Chondrocyte (in vitro differentiated cells): ENCODE results near the gene MLPH. TPM values are rescaled to one million over a fixed set of nuclear protein-coding genes. Genes with fewer than 3 reads are reported as not detected.
A peak's percentile ranks its signal among the peaks of the same experiment; 100 is the strongest.

ENCODE experiments used
- DNase-seq: peaks from one replicate; pipeline ENCODE4 v3.0.0; 2021; ENCODE audit warnings: mixed read lengths, low spot score
- H3K27ac Mint-ChIP-seq: one replicate; pipeline ENCODE4 v1.8.0; 2021; ENCODE audit warnings: mild to moderate bottlenecking, moderate library complexity, mixed read lengths; ENCODE audit not compliant: unreplicated experiment
- H3K27me3 Mint-ChIP-seq: 2 replicates; pipeline ENCODE4 v1.8.0; 2021; ENCODE audit warnings: low read depth, mixed read lengths
- H3K36me3 Mint-ChIP-seq: 2 replicates; pipeline ENCODE4 v1.8.0; 2021; ENCODE audit warnings: low read depth, mixed read lengths
- H3K4me1 Mint-ChIP-seq: 2 replicates; pipeline ENCODE4 v1.8.0; 2021; ENCODE audit warnings: low read depth, mild to moderate bottlenecking, mixed read lengths
- H3K4me3 Mint-ChIP-seq: one replicate; pipeline ENCODE4 v1.8.0; 2021; ENCODE audit warnings: mild to moderate bottlenecking, moderate library complexity, mixed read lengths; ENCODE audit not compliant: unreplicated experiment
- H3K9me3 Mint-ChIP-seq: 2 replicates; pipeline ENCODE4 v1.8.0; 2021; ENCODE audit warnings: low read depth, mixed read lengths
- total RNA-seq: library from RNA; stranded (reverse); gene quantifications from 3 replicates; pipeline ENCODE4 v1.2.1, GENCODE V29; 2021
- TF ChIP-seq, protein P1 (sequence below): fragments of 200-600 bp; sonication (generic); IDR thresholded peaks from 2 replicates; pipeline ENCODE4 v1.5.0; 2021; ENCODE audit warnings: antibody characterized with exemption, mild to moderate bottlenecking, moderate library complexity

The MLPH gene
- total RNA-seq, 1 donor from 2014 or later: 6.1 TPM

DNA sequence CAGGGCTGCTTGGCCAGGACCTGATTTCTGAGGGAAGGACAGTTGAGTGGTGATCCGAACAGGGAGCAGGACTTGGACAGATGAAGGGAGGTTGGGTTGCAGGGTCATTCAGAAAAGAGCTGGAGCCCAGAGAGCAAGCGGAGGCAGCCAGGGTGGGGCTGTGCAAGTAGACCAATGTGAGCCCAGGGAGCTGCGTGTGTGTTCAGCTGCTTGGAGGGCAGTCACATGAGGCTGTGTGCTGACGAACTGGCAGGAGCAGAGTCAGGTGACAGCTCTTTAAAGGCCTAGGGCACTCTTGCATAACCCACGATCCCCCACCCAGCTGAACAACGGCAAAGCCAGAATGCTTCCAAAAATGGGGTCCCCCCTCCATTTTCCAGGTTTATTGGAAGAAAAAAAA is 4.6 kb upstream of the MLPH start:
- Mint-ChIP-seq H3K36me3 (no peaks in the 10 kb centered on the region), H3K9me3 (no peaks in the 10 kb centered on the region), H3K4me1 (peaks cover 32% of the 10 kb centered on the region), H3K4me3 (no peak overlapping the region), H3K27me3 (no peaks in the 10 kb centered on the region), H3K27ac (no peak overlapping the region)
- TF ChIP-seq, protein P1, sequence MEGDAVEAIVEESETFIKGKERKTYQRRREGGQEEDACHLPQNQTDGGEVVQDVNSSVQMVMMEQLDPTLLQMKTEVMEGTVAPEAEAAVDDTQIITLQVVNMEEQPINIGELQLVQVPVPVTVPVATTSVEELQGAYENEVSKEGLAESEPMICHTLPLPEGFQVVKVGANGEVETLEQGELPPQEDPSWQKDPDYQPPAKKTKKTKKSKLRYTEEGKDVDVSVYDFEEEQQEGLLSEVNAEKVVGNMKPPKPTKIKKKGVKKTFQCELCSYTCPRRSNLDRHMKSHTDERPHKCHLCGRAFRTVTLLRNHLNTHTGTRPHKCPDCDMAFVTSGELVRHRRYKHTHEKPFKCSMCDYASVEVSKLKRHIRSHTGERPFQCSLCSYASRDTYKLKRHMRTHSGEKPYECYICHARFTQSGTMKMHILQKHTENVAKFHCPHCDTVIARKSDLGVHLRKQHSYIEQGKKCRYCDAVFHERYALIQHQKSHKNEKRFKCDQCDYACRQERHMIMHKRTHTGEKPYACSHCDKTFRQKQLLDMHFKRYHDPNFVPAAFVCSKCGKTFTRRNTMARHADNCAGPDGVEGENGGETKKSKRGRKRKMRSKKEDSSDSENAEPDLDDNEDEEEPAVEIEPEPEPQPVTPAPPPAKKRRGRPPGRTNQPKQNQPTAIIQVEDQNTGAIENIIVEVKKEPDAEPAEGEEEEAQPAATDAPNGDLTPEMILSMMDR: no peak
- no peak for DNase-seq

DNA sequence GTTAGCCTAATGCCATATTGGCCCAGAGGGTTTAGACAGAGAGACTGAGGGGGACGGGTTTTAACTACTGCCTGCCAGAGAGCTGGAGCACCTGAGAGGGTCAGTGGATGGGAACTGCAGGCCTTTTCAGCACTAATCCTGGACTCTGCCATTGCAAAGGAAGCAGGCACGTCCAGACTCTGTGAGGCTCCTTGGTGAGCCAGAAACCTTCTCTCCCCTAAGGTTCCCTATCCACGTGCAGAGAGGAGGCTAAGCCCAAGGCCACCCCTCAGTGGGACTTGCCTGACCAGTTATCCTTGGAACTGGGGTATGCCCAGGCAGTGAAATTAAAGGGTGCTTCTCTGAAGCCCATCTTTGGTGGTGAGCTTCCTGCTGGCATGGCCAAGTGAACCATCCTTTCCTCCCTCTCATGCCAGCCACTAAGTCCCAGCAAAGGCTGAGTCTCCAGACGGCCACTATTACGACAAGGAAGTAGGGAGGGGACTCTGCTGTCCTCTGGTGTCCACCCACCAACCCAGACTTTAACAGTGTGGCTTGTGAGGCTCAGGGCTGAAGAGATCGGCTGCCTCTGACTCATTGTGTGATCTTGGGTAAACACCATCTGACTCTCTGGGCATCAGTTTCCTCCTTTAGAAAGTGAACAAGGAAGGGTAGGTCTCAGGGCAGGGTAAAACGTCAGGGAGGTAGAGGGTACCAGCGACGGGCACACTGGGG is 3.9 kb upstream of the MLPH start:
- Mint-ChIP-seq H3K9me3 (no peaks in the 10 kb centered on the region), H3K27ac (peak overlapping the region; percentile 84), H3K27me3 (no peaks in the 10 kb centered on the region), H3K4me3 (no peak overlapping the region), H3K36me3 (no peaks in the 10 kb centered on the region), H3K4me1 (peaks cover 32% of the 10 kb centered on the region)
- TF ChIP-seq, protein P1: peak; percentile 74
- no peak for DNase-seq

DNA sequence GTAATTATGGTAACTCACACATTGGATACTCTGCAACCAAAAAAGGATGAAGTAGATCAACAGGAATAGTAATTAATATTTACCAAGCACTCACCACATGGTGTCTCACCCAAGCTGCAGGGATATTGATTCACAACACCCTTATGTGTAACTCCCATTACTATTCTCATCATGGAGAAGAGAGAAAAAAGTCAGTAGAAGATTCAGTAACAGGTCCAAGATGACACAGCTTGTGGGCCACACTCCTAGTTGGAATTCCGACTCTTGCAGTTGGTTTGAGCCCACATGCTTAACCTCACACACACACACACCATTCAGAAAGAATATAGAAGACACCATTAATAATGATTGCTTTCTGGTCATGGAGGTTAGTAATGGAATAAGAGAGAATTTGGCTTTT is 1.7 kb upstream of the MLPH start:
- Mint-ChIP-seq H3K27me3 (no peaks in the 10 kb centered on the region), H3K27ac (no peak overlapping the region), H3K36me3 (no peaks in the 10 kb centered on the region), H3K9me3 (no peaks in the 10 kb centered on the region), H3K4me3 (no peak overlapping the region), H3K4me1 (peaks cover 28% of the 10 kb centered on the region)
- DNase-seq: no peak
- TF ChIP-seq, protein P1: no peak

DNA sequence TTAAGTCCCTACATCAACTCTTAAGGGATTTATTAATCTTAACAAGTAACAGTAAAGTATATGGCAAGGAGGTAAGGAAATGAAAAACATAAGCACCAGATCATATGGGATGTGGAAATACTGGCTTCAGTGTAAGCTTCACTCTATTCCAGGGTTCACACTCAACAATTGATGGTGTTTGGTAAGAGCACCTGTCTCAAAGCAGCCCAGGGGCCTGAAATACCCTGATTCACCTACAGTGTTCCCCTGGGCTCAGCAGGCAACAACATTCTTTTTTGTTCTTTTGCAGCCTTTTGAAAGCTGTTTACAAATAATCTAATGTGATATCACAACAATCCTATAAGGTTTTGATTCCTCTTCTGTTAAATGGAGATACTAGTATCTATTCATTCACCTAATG is 1.2 kb upstream of the MLPH start:
- Mint-ChIP-seq H3K27me3 (no peaks in the 10 kb centered on the region), H3K4me3 (peak overlapping the region; percentile 75), H3K4me1 (peaks cover 25% of the 10 kb centered on the region), H3K9me3 (peaks cover 4% of the 10 kb centered on the region), H3K36me3 (no peaks in the 10 kb centered on the region), H3K27ac (no peak overlapping the region)
- no peak for DNase-seq
- TF ChIP-seq, protein P1: no peak

DNA sequence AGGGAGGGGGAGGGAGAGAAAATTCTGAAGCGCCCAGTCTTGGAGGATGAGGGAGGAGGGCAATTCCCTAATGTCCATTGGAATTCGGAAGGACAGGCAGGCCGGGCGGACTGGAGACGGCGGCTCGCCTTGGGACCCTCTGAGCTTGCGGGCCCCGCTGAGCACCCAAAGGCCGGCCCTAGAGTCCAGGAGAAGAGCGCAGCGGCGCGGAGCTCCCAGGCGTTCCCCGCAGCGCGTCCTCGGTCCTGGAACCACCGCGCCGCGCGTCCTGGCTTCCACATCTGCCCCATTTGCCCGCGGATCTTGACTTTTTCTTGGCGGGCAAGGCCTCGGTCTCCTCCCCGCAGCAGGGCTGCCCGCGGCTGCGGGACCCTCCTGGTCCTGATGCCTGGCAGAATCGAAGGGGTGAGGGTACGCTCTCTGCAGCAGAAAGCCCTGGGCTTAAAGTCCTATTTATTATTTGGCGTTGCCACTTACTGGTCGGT is 675 bp upstream of the MLPH start:
- Mint-ChIP-seq H3K27ac (no peak overlapping the region), H3K4me3 (peak overlapping the region; percentile 75), H3K4me1 (peaks cover 25% of the 10 kb centered on the region), H3K27me3 (no peaks in the 10 kb centered on the region), H3K9me3 (peaks cover 9% of the 10 kb centered on the region), H3K36me3 (no peaks in the 10 kb centered on the region)
- DNase-seq: no peak
- TF ChIP-seq, protein P1: no peak
